Measurements from ENCODE around the gene COL23A1.

COL23A1 gene

GRCh38 chr5:178398901-178399700 lies 191.1 kb downstream of the COL23A1 start:
- in situ Hi-C loops (cut with MboI; ENCODE audit: low sequenced_read_pairs, unreplicated experiment): no loop called here

GRCh38 chr5:178396796-178397720 lies 193.1 kb downstream of the COL23A1 start:
- TF ChIP-seq CTCF (IDR thresholded peaks at IDR 0.05; ENCODE audit: borderline replicate concordance, control extremely low read depth, extremely low read depth, insufficient read depth, missing control alignments): no peak
- in situ Hi-C loops (cut with MboI; ENCODE audit: low sequenced_read_pairs, unreplicated experiment): no loop called here
- no peak for DNase-seq (ENCODE audit: low spot score)

More at GRCh38 chr5:178398901-178399700, 191.1 kb downstream of the COL23A1 start:
- TF ChIP-seq CTCF (IDR thresholded peaks at IDR 0.05; ENCODE audit: borderline replicate concordance, control extremely low read depth, extremely low read depth, insufficient read depth, missing control alignments): no peak
- DNase-seq (ENCODE audit: low spot score): no peak

GRCh38 chr5:178394074-178394473 lies 196.1 kb downstream of the COL23A1 start:
- no peak for DNase-seq (ENCODE audit: low spot score)
- no peak for TF ChIP-seq CTCF (IDR thresholded peaks at IDR 0.05; ENCODE audit: borderline replicate concordance, control extremely low read depth, extremely low read depth, insufficient read depth, missing control alignments)
- in situ Hi-C loops (cut with MboI; ENCODE audit: low sequenced_read_pairs, unreplicated experiment): no loop called here

- DNase-seq (ENCODE audit: low spot score): no peak
- in situ Hi-C loops (cut with MboI; ENCODE audit: low sequenced_read_pairs, unreplicated experiment): no loop called here
- TF ChIP-seq CTCF (IDR thresholded peaks at IDR 0.05; ENCODE audit: borderline replicate concordance, control extremely low read depth, extremely low read depth, insufficient read depth, missing control alignments): no peak
Measured at GRCh38 chr5:178392931-178393394, 197.2 kb downstream of the COL23A1 start.

- DNase-seq (ENCODE audit: low spot score): no peak
- TF ChIP-seq CTCF (IDR thresholded peaks at IDR 0.05; ENCODE audit: borderline replicate concordance, control extremely low read depth, extremely low read depth, insufficient read depth, missing control alignments): no peak
- in situ Hi-C loops (cut with MboI; ENCODE audit: low sequenced_read_pairs, unreplicated experiment): no loop called here
Measured at GRCh38 chr5:178392386-178392785, 197.8 kb downstream of the COL23A1 start.

GRCh38 chr5:178391480-178391879 lies 198.7 kb downstream of the COL23A1 start:
- no peak for DNase-seq (ENCODE audit: low spot score)
- TF ChIP-seq CTCF (IDR thresholded peaks at IDR 0.05; ENCODE audit: borderline replicate concordance, control extremely low read depth, extremely low read depth, insufficient read depth, missing control alignments): no peak
- in situ Hi-C loops (cut with MboI; ENCODE audit: low sequenced_read_pairs, unreplicated experiment): no loop called here
